Gastrocnemius medialis (tissue), 4 donors: ENCODE results near the gene TSEN2.

Experiments used
- POLR2A ChIP-seq, 2 donors: fragments of 450-650 bp; IDR thresholded peaks; one replicate each; pipeline ENCODE4 v1.6.1; 2017; ENCODE audit warnings: antibody characterized with exemption in 2 of 2, mild to moderate bottlenecking in 2 of 2, moderate library complexity in 2 of 2
- TF ChIP-seq, protein P1 (sequence below), 5 experiments: fragments of 450-650 bp in 3 of 5; fragments of 200-600 bp in 2 of 5; sonication (generic) in 2 of 5; IDR thresholded peaks in 4 of 5; conservative IDR thresholded peaks in 1 of 5; 1 replicate in 4 of 5; 2 replicates in 1 of 5; pipeline ENCODE4 v1.5.1; 2016 to 2019; ENCODE audit warnings: antibody characterized with exemption in 5 of 5, mild to moderate bottlenecking in 3 of 5, moderate library complexity in 3 of 5

DNA sequence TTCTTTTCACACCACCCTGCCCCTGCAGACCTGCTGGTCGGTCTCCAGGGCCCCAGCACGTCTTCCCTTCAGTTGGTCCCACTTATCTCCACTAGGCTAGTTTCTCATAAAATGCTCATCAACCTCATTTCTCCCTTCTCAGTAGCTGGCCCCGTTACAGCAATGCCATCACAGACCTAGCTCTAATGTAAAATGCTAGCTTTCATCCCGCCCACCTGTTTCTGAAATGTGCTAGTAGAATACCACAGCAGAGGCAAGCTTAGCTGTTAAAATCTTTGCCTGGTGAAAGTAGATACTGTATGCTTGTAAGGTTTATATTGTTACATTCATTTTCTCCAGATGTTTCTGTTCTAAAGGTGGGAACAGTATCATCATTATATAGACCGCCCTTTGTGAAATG, 47.9 kb downstream of the TSEN2 start:
- TF ChIP-seq, protein P1, sequence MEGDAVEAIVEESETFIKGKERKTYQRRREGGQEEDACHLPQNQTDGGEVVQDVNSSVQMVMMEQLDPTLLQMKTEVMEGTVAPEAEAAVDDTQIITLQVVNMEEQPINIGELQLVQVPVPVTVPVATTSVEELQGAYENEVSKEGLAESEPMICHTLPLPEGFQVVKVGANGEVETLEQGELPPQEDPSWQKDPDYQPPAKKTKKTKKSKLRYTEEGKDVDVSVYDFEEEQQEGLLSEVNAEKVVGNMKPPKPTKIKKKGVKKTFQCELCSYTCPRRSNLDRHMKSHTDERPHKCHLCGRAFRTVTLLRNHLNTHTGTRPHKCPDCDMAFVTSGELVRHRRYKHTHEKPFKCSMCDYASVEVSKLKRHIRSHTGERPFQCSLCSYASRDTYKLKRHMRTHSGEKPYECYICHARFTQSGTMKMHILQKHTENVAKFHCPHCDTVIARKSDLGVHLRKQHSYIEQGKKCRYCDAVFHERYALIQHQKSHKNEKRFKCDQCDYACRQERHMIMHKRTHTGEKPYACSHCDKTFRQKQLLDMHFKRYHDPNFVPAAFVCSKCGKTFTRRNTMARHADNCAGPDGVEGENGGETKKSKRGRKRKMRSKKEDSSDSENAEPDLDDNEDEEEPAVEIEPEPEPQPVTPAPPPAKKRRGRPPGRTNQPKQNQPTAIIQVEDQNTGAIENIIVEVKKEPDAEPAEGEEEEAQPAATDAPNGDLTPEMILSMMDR (IDR thresholded peaks at IDR 0.05 in 4 of 5, conservative IDR thresholded peaks at IDR 0.05 in 1 of 5), result no peak
- TF ChIP-seq POLR2A (IDR thresholded peaks at IDR 0.05), result no peak
